ENCODE measurements around the gene TSNAX.

GRCh38 chr1:231600458-231600976 is 72.0 kb downstream of the TSNAX start:
- TF ChIP-seq CTCF (optimal IDR thresholded peaks at IDR 0.05 in 1 of 3, IDR thresholded peaks at IDR 0.05 in 1 of 3, conservative IDR thresholded peaks at IDR 0.05 in 1 of 3; ENCODE audit: extremely low read depth in 1 of 3, insufficient read depth in 2 of 3, low read length in 3 of 3) (no peak), EZH2 (IDR thresholded peaks at IDR 0.05; ENCODE audit: low read length) (no peak)
